ENCODE data around the gene ACOT2.
"Not testable (repeated sequence)": the region's sequence is repeated elsewhere in the genome, so short reads cannot be mapped to it uniquely, and the experiment has no call there.

GRCh38 chr14:73557201-73557600 is 11.8 kb upstream of the ACOT2 start:
- not testable (repeated sequence) for TF ChIP-seq SP1 (IDR thresholded peaks at IDR 0.05); SUZ12 (IDR thresholded peaks at IDR 0.05); ELF4 (IDR thresholded peaks at IDR 0.05); ARNT (IDR thresholded peaks at IDR 0.05); FOXA1 (IDR thresholded peaks at IDR 0.05); TARDBP (IDR thresholded peaks at IDR 0.05); BHLHE40 (IDR thresholded peaks at IDR 0.05; ENCODE audit: borderline replicate concordance); PKNOX1 (IDR thresholded peaks at IDR 0.05); FOXM1 (IDR thresholded peaks at IDR 0.05; ENCODE audit: borderline replicate concordance); ZNF384 (IDR thresholded peaks at IDR 0.05); LEF1 (IDR thresholded peaks at IDR 0.05; ENCODE audit: borderline replicate concordance); CTBP1 (IDR thresholded peaks at IDR 0.05; ENCODE audit: borderline replicate concordance); FOXK2 (IDR thresholded peaks at IDR 0.05)
